Suprapubic skin (tissue), 3 donors: Measurements from ENCODE around the gene PFDN4.

Source experiments
- EP300 ChIP-seq: sonication (generic); formaldehyde crosslinking; IDR thresholded peaks from one replicate; pipeline ENCODE4 v1.6.1; 2017; ENCODE audit warnings: antibody characterized with exemption
- POLR2A ChIP-seq, 2 donors: fragments of 450-650 bp; IDR thresholded peaks; one replicate each; pipeline ENCODE4 v1.6.1; 2017; ENCODE audit warnings: antibody characterized with exemption in 2 of 2, mild to moderate bottlenecking in 2 of 2, moderate library complexity in 2 of 2
- TF ChIP-seq, protein P1 (sequence below), 2 donors: fragments of 200-600 bp in 1 of 2; fragments of 450-650 bp in 1 of 2; sonication (generic) in 1 of 2; IDR thresholded peaks; one replicate each; pipeline ENCODE4 v1.5.1; 2016 to 2019; ENCODE audit warnings: antibody characterized with exemption in 2 of 2, mild to moderate bottlenecking in 1 of 2, moderate library complexity in 1 of 2

DNA sequence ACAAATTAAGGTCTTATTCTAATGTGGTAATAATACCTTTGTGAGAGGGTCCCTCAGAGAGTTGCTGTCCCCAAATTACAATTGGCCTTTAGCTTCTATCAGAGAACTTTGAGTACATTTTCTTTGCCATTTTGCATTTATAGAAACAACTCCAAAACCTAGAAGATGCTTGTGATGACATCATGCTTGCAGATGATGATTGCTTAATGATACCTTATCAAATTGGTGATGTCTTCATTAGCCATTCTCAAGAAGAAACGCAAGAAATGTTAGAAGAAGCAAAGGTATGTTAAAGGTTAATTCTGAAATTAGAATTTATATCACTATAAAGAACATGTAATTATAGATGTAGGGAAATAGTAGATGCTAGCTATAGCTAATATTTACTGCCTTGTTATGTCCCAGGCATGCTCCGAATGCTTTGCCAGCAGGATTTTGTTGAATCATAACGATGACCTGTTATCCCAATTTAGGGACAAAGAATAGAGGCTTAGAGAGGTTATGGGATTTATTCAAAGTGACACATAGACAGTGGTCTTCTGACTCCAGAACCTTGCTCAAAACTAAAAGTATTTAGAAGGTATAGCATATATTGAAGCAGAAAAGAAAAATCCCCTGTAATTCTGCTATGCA lies 7.4 kb downstream of the PFDN4 start:
- no peak for TF ChIP-seq POLR2A (IDR thresholded peaks at IDR 0.05)
- TF ChIP-seq, protein P1, sequence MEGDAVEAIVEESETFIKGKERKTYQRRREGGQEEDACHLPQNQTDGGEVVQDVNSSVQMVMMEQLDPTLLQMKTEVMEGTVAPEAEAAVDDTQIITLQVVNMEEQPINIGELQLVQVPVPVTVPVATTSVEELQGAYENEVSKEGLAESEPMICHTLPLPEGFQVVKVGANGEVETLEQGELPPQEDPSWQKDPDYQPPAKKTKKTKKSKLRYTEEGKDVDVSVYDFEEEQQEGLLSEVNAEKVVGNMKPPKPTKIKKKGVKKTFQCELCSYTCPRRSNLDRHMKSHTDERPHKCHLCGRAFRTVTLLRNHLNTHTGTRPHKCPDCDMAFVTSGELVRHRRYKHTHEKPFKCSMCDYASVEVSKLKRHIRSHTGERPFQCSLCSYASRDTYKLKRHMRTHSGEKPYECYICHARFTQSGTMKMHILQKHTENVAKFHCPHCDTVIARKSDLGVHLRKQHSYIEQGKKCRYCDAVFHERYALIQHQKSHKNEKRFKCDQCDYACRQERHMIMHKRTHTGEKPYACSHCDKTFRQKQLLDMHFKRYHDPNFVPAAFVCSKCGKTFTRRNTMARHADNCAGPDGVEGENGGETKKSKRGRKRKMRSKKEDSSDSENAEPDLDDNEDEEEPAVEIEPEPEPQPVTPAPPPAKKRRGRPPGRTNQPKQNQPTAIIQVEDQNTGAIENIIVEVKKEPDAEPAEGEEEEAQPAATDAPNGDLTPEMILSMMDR (IDR thresholded peaks at IDR 0.05), result no peak
- no peak for TF ChIP-seq EP300
